Mesenchymal stem cell (in vitro differentiated cells and primary cell): Measurements from ENCODE around the gene CDH2.

Source experiments
- DNase-seq: peaks from one replicate; pipeline ENCODE4 v3.0.0-alpha.2; 2013
- H2AFZ ChIP-seq: one replicate; pipeline ENCODE4 v1.6.1; 2013; ENCODE audit warnings: low read depth, mild to moderate bottlenecking, control low read depth, inconsistent platforms, low read length, moderate library complexity
- H2AK5ac ChIP-seq: 2 replicates; pipeline ENCODE4 v1.6.1; 2013; ENCODE audit warnings: low read length, moderate library complexity, mild to moderate bottlenecking, inconsistent platforms; ENCODE audit not compliant: severe bottlenecking
- H2BK120ac ChIP-seq: one replicate; pipeline ENCODE4 v1.6.1; 2013; ENCODE audit warnings: low read depth, mild to moderate bottlenecking, inconsistent platforms, low read length, moderate library complexity
- H2BK12ac ChIP-seq, 2 experiments: one replicate each; pipeline ENCODE4 v1.6.1; 2013; ENCODE audit warnings: inconsistent platforms in 2 of 2, low read length in 2 of 2, mild to moderate bottlenecking in 2 of 2, moderate library complexity in 2 of 2, control low read depth in 1 of 2
- H2BK15ac ChIP-seq: one replicate; pipeline ENCODE4 v1.6.1; 2013; ENCODE audit warnings: mild to moderate bottlenecking, low read depth, inconsistent platforms; ENCODE audit not compliant: poor library complexity, severe bottlenecking
- H2BK5ac ChIP-seq: 2 replicates; pipeline ENCODE4 v1.6.1; 2013; ENCODE audit warnings: low read depth, mild to moderate bottlenecking, low read length, control low read depth, inconsistent platforms; ENCODE audit not compliant: poor library complexity, severe bottlenecking
- H3K14ac ChIP-seq, 2 experiments: one replicate each; pipeline ENCODE4 v1.6.1; 2013; ENCODE audit warnings: inconsistent platforms in 2 of 2, low read length in 2 of 2, control low read depth in 1 of 2, mild to moderate bottlenecking in 1 of 2, moderate library complexity in 1 of 2
- H3K18ac ChIP-seq, 2 experiments: one replicate each; pipeline ENCODE4 v1.6.1; 2013; ENCODE audit warnings: inconsistent platforms in 2 of 2, low read length in 2 of 2, control low read depth in 1 of 2, low read depth in 1 of 2, mild to moderate bottlenecking in 1 of 2
- H3K23ac ChIP-seq, 2 experiments: one replicate each; pipeline ENCODE4 v1.6.1; 2013; ENCODE audit warnings: inconsistent platforms in 2 of 2, low read length in 2 of 2, mild to moderate bottlenecking in 2 of 2, moderate library complexity in 2 of 2, control low read depth in 1 of 2
- H3K27ac ChIP-seq: 2 replicates; pipeline ENCODE4 v1.5.1; 2013; ENCODE audit warnings: mild to moderate bottlenecking, moderate library complexity, low read length, control low read depth, inconsistent platforms; ENCODE audit not compliant: poor library complexity, severe bottlenecking
- H3K27me3 ChIP-seq, 2 experiments: 2 replicates each; pipeline versions ENCODE4 v1.6.1 to v1.7.0; 2013; ENCODE audit warnings: low read length in 2 of 2, mild to moderate bottlenecking in 2 of 2, moderate library complexity in 2 of 2, control low read depth in 1 of 2, inconsistent platforms in 1 of 2; ENCODE audit not compliant: control insufficient read depth in 1 of 2, insufficient read depth in 1 of 2
- H3K36me3 ChIP-seq, 2 experiments: 2 replicates each; pipeline versions ENCODE4 v1.6.1 to v1.7.0; 2013; ENCODE audit warnings: low read length in 2 of 2, control low read depth in 1 of 2, inconsistent platforms in 1 of 2, low read depth in 1 of 2, mild to moderate bottlenecking in 1 of 2; ENCODE audit not compliant: insufficient read depth in 2 of 2, control insufficient read depth in 1 of 2
- H3K4ac ChIP-seq, 2 experiments: one replicate each; pipeline ENCODE4 v1.6.1; 2013; ENCODE audit warnings: inconsistent platforms in 2 of 2, low read length in 2 of 2, mild to moderate bottlenecking in 2 of 2, moderate library complexity in 2 of 2, control low read depth in 1 of 2, low read depth in 1 of 2
- H3K4me1 ChIP-seq: 2 replicates; pipeline ENCODE4 v1.6.1; 2013; ENCODE audit warnings: low read depth, low read length, control low read depth; ENCODE audit not compliant: control insufficient read depth, insufficient read depth
- H3K4me2 ChIP-seq: 2 replicates; pipeline ENCODE4 v1.6.1; 2013; ENCODE audit warnings: low read length, mild to moderate bottlenecking, inconsistent platforms; ENCODE audit not compliant: poor library complexity, severe bottlenecking
- H3K4me3 ChIP-seq, 2 experiments: 2 replicates each; pipeline versions ENCODE4 v1.5.1 to v1.7.0; 2013; ENCODE audit warnings: low read length in 2 of 2, mild to moderate bottlenecking in 2 of 2, control low read depth in 1 of 2, low read depth in 1 of 2; ENCODE audit not compliant: insufficient read depth in 1 of 2
- H3K79me1 ChIP-seq: replicated peaks from 2 replicates; pipeline ENCODE4 v1.6.1; 2013; ENCODE audit warnings: mild to moderate bottlenecking, control low read depth, low read length, inconsistent platforms; ENCODE audit not compliant: poor library complexity, severe bottlenecking
- H3K9ac ChIP-seq: 2 replicates; pipeline ENCODE4 v1.7.0; 2013; ENCODE audit warnings: mild to moderate bottlenecking, low read length, moderate library complexity
- H3K9me3 ChIP-seq: 2 replicates; pipeline ENCODE4 v1.7.0; 2013; ENCODE audit warnings: mild to moderate bottlenecking, low read length; ENCODE audit not compliant: control insufficient read depth
- H4K8ac ChIP-seq: one replicate; pipeline ENCODE4 v1.6.1; 2013; ENCODE audit warnings: inconsistent platforms, mild to moderate bottlenecking, low read length, moderate library complexity
- H4K91ac ChIP-seq: one replicate; pipeline ENCODE4 v1.6.1; 2013; ENCODE audit warnings: mild to moderate bottlenecking, low read length, inconsistent platforms
- WGBS: methylation state at CpG from one replicate; pipeline ENCODE4 v1.1.7; 2013; ENCODE audit warnings: mixed read lengths; 5-methylcytosine and 5-hydroxymethylcytosine counted together

The CDH2 gene

GRCh38 chr18:27954226-27954625 lies 222.7 kb downstream of the CDH2 start:
- Histone ChIP-seq H2BK120ac (no peak overlapping the region), H3K27me3 (no peaks in the 10 kb centered on the region), H3K9me3 (no peaks in the 10 kb centered on the region), H3K79me1 (peaks cover 1% of the 10 kb centered on the region), H3K27ac (no peak overlapping the region), H3K9ac (no peak overlapping the region), H2AFZ (no peak overlapping the region), H3K36me3 (peaks cover 0 to 7% of the 10 kb centered on the region in 2 experiments), H3K14ac (no peak overlapping the region), H2AK5ac (no peak overlapping the region), H4K91ac (no peak overlapping the region), H3K4ac (no peak overlapping the region), H2BK5ac (no peak overlapping the region), H3K23ac (no peak overlapping the region), H3K18ac (no peak overlapping the region), H3K4me2 (no peak overlapping the region), H3K4me1 (no peaks in the 10 kb centered on the region), H3K4me3 (no peak overlapping the region), H4K8ac (no peak overlapping the region), H2BK12ac (no peak overlapping the region), H2BK15ac (no peak overlapping the region)
- peak; percentile 59 for DNase-seq
- WGBS: 50% methylated on average over 3 of the region's 3 CpGs

- H3K23ac ChIP-seq: no peak overlapping the region
- H3K4ac ChIP-seq: no peak overlapping the region
- no peaks in the 10 kb centered on the region for H3K9me3 ChIP-seq
- H2AFZ ChIP-seq: no peak overlapping the region
- no peak overlapping the region for H4K8ac ChIP-seq
- H2AK5ac ChIP-seq: no peak overlapping the region
- H3K18ac ChIP-seq: no peak overlapping the region
- no peaks in the 10 kb centered on the region for H3K27me3 ChIP-seq
- no peak overlapping the region for H4K91ac ChIP-seq
- H3K14ac ChIP-seq: no peak overlapping the region
- peaks cover 0 to 3% of the 10 kb centered on the region in 2 experiments for H3K36me3 ChIP-seq
- H3K4me1 ChIP-seq: no peaks in the 10 kb centered on the region
- H2BK12ac ChIP-seq: no peak overlapping the region
- H3K4me3 ChIP-seq: no peak overlapping the region
- no peak overlapping the region for H2BK120ac ChIP-seq
- peaks cover 1% of the 10 kb centered on the region for H3K79me1 ChIP-seq
- DNase-seq: no peak
- H2BK15ac ChIP-seq: no peak overlapping the region
- no peak overlapping the region for H3K4me2 ChIP-seq
- H3K27ac ChIP-seq: no peak overlapping the region
- no peak overlapping the region for H3K9ac ChIP-seq
- no peak overlapping the region for H2BK5ac ChIP-seq
Observed at GRCh38 chr18:27952741-27953140, 224.2 kb downstream of the CDH2 start.

GRCh38 chr18:27950648-27951228 lies 226.2 kb downstream of the CDH2 start:
- WGBS: 100% methylated on average over 3 of the region's 5 CpGs

GRCh38 chr18:27948986-27949385 lies 227.9 kb downstream of the CDH2 start:
- H3K4me2 ChIP-seq: no peak overlapping the region
- no peak for DNase-seq
- no peaks in the 10 kb centered on the region for H3K27me3 ChIP-seq
- H2BK5ac ChIP-seq: no peak overlapping the region
- H2BK15ac ChIP-seq: no peak overlapping the region
- H3K9me3 ChIP-seq: no peaks in the 10 kb centered on the region
- no peak overlapping the region for H2AK5ac ChIP-seq
- H3K36me3 ChIP-seq: peaks cover 0 to 3% of the 10 kb centered on the region in 2 experiments
- H4K91ac ChIP-seq: no peak overlapping the region
- H3K4ac ChIP-seq: no peak overlapping the region
- no peak overlapping the region for H2BK120ac ChIP-seq
- H3K23ac ChIP-seq: no peak overlapping the region
- H3K27ac ChIP-seq: no peak overlapping the region
- H3K18ac ChIP-seq: no peak overlapping the region
- H4K8ac ChIP-seq: no peak overlapping the region
- no peak overlapping the region for H3K4me3 ChIP-seq
- WGBS: 67% methylated on average over 1 of the region's 2 CpGs
- H3K4me1 ChIP-seq: no peaks in the 10 kb centered on the region
- H3K9ac ChIP-seq: no peak overlapping the region
- no peaks in the 10 kb centered on the region for H3K79me1 ChIP-seq
- H2AFZ ChIP-seq: no peak overlapping the region
- no peak overlapping the region for H3K14ac ChIP-seq
- no peak overlapping the region for H2BK12ac ChIP-seq

More at GRCh38 chr18:27950648-27951228, 226.2 kb downstream of the CDH2 start:
- H3K79me1 ChIP-seq: peaks cover 1% of the 10 kb centered on the region
- H3K4me3 ChIP-seq: no peak overlapping the region
- H2BK15ac ChIP-seq: no peak overlapping the region
- no peak overlapping the region for H2AK5ac ChIP-seq
- H3K36me3 ChIP-seq: peaks cover 0 to 3% of the 10 kb centered on the region in 2 experiments
- no peak overlapping the region for H4K8ac ChIP-seq
- no peak overlapping the region for H3K27ac ChIP-seq
- H3K4me2 ChIP-seq: no peak overlapping the region
- no peaks in the 10 kb centered on the region for H3K27me3 ChIP-seq
- H3K18ac ChIP-seq: no peak overlapping the region
- no peaks in the 10 kb centered on the region for H3K9me3 ChIP-seq
- H3K14ac ChIP-seq: no peak overlapping the region
- no peak overlapping the region for H3K9ac ChIP-seq
- no peak for DNase-seq
- no peak overlapping the region for H2BK12ac ChIP-seq
- no peak overlapping the region for H3K23ac ChIP-seq
- no peak overlapping the region for H4K91ac ChIP-seq
- no peak overlapping the region for H3K4ac ChIP-seq
- no peak overlapping the region for H2BK120ac ChIP-seq
- no peaks in the 10 kb centered on the region for H3K4me1 ChIP-seq
- H2BK5ac ChIP-seq: no peak overlapping the region
- no peak overlapping the region for H2AFZ ChIP-seq
